Prostate gland (tissue), 2 donors: Measurements from ENCODE around the gene MRGPRD. TPM values are rescaled to one million over a fixed set of nuclear protein-coding genes. Genes with fewer than 3 reads are reported as not detected.

ENCODE experiments used
- DNase-seq: peaks from one replicate; pipeline ENCODE4 v3.0.0-alpha.2; 2019; ENCODE audit warnings: low spot score
- H3K27ac ChIP-seq, 2 donors: fragments of 200-600 bp; sonication (generic); 2 replicates each; pipeline ENCODE4 v1.5.1; 2017 to 2019
- H3K27me3 ChIP-seq: fragments of 200-600 bp; sonication (generic); replicated peaks from 2 replicates; pipeline ENCODE4 v1.5.1; 2019; ENCODE audit not compliant: insufficient read depth
- H3K36me3 ChIP-seq, 2 donors: fragments of 200-600 bp; sonication (generic); 1 replicate in 1 of 2; 2 replicates in 1 of 2; pipeline versions ENCODE4 v1.5.1 to v1.8.1; 2017 to 2019
- H3K4me1 ChIP-seq: fragments of 200-600 bp; sonication (generic); replicated peaks from 2 replicates; pipeline ENCODE4 v1.5.1; 2019
- H3K4me3 ChIP-seq, 2 donors: fragments of 200-600 bp; sonication (generic); 2 replicates each; pipeline ENCODE4 v1.5.1; 2017 to 2019
- H3K9me3 ChIP-seq: fragments of 200-600 bp; sonication (generic); 2 replicates; pipeline ENCODE4 v1.5.1; 2017
- POLR2A ChIP-seq: fragments of 450-650 bp; IDR thresholded peaks from one replicate; pipeline ENCODE4 v1.6.1; 2016; ENCODE audit warnings: antibody characterized with exemption, mild to moderate bottlenecking
- POLR2AphosphoS5 ChIP-seq: sonication (generic); formaldehyde crosslinking; IDR thresholded peaks from one replicate; pipeline ENCODE4 v1.6.1; 2017; ENCODE audit warnings: antibody characterized with exemption
- WGBS: methylation state at CpG from one replicate; pipeline ENCODE4 v1.1.5; 2018; 5-methylcytosine and 5-hydroxymethylcytosine counted together
- intact Hi-C: fragments of 100-400 bp; cut with DNase I; formaldehyde crosslinking; loops from one replicate; pipeline ENCODE4 v1.14.2; 2022
- total RNA-seq, 2 donors: library from RNA; depleted of rRNA; stranded (reverse); fragments of >200 nt; gene quantifications; one replicate each; pipeline ENCODE4 v1.1.0, GENCODE V29; 2016
- TF ChIP-seq, protein P1 (sequence below), 4 experiments: fragments of 200-600 bp in 2 of 4; fragments of 450-650 bp in 2 of 4; sonication (generic) in 2 of 4; IDR thresholded peaks; 1 replicate in 3 of 4; 2 replicates in 1 of 4; pipeline ENCODE4 v1.5.1; 2016 to 2019; ENCODE audit warnings: antibody characterized with exemption in 4 of 4, mild to moderate bottlenecking in 2 of 4, moderate library complexity in 2 of 4

The MRGPRD gene
- total RNA-seq, 2 donors from 2014 or later: not detected

DNA sequence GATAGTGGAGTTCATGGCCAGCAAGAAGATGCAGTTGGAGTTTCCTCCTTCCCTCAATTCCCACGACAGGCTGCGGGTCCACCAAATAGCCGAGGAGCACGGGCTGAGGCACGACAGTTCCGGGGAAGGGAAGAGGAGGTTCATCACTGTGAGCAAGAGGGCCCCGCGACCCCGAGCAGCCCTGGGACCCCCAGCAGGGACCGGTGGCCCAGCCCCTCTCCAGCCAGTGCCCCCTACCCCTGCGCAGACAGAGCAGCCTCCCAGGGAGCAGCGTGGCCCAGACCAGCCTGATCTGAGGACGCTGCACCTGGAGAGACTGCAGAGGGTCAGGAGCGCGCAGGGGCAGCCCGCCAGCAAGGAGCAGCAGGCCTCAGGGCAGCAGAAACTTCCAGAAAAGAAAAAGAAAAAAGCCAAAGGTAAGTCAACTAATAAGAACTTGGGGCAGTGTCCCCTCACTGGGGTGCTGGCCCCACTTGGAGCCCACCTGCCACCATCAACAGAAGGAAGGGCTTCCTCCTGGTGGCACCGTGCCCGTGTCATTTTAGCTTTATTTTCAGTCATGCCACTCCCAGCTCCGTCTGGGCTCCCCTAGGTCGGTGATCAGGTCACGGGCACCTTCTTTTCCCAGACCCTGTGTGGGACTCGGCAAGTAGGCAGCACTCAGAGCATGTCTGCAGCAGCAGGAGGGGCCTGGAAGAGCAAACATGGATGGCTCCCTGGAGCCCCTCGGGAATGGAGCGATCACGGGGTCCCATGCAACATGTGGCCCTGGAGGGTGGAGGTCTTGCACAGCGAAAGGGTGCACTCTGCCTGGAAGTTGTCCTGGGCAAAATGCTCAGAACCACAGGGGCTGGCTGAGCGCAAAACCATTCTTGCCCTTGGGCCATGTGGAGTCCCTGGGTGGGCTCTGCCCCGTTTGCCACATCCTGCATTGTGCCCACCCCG is 43.8 kb downstream of the MRGPRD start:
- Histone ChIP-seq H3K27ac (no peak overlapping the region), H3K27me3 (no peaks in the 10 kb centered on the region), H3K9me3 (no peaks in the 10 kb centered on the region), H3K4me3 (no peak overlapping the region), H3K4me1 (no peaks in the 10 kb centered on the region), H3K36me3 (peaks cover 3 to 10% of the 10 kb centered on the region in 2 donors)
- intact Hi-C loops: no loop called here
- 93% methylated on average over 29 of the region's 29 CpGs for WGBS
- no peak for DNase-seq
- TF ChIP-seq, protein P1, sequence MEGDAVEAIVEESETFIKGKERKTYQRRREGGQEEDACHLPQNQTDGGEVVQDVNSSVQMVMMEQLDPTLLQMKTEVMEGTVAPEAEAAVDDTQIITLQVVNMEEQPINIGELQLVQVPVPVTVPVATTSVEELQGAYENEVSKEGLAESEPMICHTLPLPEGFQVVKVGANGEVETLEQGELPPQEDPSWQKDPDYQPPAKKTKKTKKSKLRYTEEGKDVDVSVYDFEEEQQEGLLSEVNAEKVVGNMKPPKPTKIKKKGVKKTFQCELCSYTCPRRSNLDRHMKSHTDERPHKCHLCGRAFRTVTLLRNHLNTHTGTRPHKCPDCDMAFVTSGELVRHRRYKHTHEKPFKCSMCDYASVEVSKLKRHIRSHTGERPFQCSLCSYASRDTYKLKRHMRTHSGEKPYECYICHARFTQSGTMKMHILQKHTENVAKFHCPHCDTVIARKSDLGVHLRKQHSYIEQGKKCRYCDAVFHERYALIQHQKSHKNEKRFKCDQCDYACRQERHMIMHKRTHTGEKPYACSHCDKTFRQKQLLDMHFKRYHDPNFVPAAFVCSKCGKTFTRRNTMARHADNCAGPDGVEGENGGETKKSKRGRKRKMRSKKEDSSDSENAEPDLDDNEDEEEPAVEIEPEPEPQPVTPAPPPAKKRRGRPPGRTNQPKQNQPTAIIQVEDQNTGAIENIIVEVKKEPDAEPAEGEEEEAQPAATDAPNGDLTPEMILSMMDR (IDR thresholded peaks at IDR 0.05): no peak
- TF ChIP-seq POLR2AphosphoS5 (no peak), POLR2A (no peak)

DNA sequence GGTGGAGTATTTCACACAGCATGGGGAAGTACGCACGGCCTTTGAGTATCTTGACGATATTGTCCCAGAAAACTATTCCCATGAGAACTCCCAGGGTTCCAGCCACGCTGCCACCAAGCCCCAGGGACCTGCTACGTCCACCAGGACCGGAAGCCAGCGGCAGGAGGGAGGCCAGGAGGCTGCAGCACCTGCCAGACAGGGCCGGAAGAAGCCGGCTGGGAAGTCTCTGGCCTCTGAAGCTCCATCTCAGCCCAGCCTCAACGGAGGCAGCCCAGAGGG is 44.5 kb downstream of the MRGPRD start:
- Histone ChIP-seq H3K9me3 (no peaks in the 10 kb centered on the region), H3K27ac (no peak overlapping the region), H3K36me3 (peaks cover 3 to 10% of the 10 kb centered on the region in 2 donors), H3K4me3 (no peak overlapping the region), H3K27me3 (no peaks in the 10 kb centered on the region), H3K4me1 (no peaks in the 10 kb centered on the region)
- no peak for DNase-seq
- WGBS: 98% methylated on average over 10 of the region's 10 CpGs
- TF ChIP-seq POLR2AphosphoS5 (no peak), POLR2A (no peak)
- TF ChIP-seq, protein P1 (IDR thresholded peaks at IDR 0.05): no peak
- intact Hi-C loops: no loop called here

DNA sequence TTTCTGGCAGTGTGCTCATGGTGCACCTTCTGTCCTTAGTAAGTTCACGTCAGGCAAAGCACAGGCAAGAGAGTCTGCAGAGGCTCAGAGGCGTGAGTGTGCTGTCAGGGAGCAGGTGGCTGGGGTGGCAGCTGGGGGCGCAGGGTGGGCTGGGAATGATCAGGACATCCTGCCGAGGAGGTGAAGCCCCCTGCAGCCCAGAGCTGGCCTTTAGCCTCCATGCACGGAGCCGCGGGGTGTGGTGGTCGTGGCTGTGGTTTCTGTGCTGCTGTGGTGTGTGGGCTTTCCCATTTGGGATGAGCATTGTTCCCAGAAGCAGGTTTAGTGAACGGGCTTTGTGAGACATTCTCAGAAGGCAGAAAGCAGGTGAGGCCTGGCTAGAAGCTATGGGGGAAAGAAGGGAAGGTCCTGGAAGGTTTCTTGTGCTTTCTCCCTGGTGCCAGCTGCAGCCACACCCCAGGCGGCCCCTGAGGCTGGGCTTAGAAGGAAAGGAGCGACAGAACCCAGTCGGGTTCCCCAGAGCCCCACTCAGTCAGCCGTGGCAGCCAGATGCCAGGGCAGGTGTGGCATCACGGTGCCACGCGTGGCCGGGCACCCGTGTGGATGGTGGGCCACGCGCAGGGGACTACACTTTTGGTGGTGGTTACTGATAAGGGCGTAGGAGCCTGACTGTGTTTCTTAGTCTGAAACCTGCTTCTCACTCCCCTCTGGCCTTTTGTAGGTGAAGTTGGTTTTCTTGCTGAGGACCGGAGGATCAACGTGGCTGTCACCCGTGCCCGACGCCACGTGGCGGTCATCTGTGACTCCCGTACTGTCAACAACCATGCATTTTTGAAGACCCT is 45.0 kb downstream of the MRGPRD start:
- no peaks in the 10 kb centered on the region for H3K27me3 ChIP-seq
- no peaks in the 10 kb centered on the region for H3K9me3 ChIP-seq
- intact Hi-C loops: no loop called here
- no peak overlapping the region for H3K4me3 ChIP-seq
- 92% methylated on average over 29 of the region's 29 CpGs for WGBS
- no peak for TF ChIP-seq POLR2AphosphoS5
- no peak for TF ChIP-seq POLR2A
- TF ChIP-seq, protein P1 (IDR thresholded peaks at IDR 0.05): no peak
- H3K27ac ChIP-seq: peak overlapping the region in 1 of 2 donors; percentile 56
- H3K4me1 ChIP-seq: no peaks in the 10 kb centered on the region
- DNase-seq: no peak
- peaks cover 3 to 10% of the 10 kb centered on the region in 2 donors for H3K36me3 ChIP-seq

GRCh38 chr11:68935066-68935465 is 45.7 kb downstream of the MRGPRD start:
- Histone ChIP-seq H3K36me3 (peaks cover 5 to 10% of the 10 kb centered on the region in 2 donors), H3K4me3 (no peak overlapping the region), H3K4me1 (no peaks in the 10 kb centered on the region), H3K27ac (peak overlapping the region; percentile 15 to 56), H3K27me3 (no peaks in the 10 kb centered on the region), H3K9me3 (no peaks in the 10 kb centered on the region)
- TF ChIP-seq POLR2A: no peak
- TF ChIP-seq POLR2AphosphoS5: no peak
- TF ChIP-seq, protein P1 (IDR thresholded peaks at IDR 0.05): no peak
- WGBS: 93% methylated on average over 15 of the region's 15 CpGs
- no peak for DNase-seq
- intact Hi-C loops: no loop called here
